ENCODE results near the gene SMIM35.

SMIM35 gene

DNA sequence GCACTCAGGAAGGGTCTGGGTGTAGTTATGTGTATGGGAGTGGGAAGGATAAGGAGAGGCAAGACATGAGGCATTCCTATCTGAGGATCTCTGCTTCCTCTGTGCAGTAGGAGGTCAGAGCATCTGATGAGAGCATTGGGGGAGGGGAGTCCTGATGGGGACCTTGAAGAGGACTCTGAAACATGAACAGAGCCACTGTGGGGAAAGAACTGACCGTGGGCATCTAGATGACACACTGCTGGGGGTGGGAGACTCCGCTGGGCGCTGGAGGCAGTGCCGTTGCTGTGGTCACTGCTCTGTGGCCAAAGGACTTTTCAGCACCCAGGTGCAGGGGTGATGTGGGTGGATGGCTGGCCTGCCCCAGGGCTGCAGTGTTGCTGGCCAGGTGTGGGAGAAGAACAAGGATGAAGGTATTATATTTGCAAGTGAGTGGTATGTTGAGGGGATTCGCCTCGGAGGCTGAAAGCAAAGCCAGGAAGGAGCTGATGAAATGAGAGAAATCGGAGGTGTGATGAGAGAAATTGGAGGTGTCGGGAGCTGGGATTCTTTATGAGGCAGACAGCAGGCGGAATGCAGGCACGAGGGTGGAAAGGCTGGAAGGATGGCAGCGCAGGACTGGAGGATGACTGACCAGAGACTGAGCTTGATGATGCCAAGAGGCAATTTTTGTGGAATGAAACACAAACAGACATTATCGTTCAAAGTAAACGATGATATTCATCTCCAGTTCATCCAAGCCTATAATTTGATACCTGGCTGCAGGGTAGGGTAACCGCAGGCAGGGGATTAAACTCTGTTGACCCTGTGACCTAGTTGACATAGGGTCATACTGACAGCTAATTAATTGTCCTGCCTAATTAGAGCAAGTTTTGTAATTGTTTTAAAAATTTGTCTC lies 29.3 kb downstream of the SMIM35 start:
- Histone ChIP-seq H2AFZ (ENCODE audit: low read length, unreplicated experiment) (no peak overlapping the region), H3K27me3 (ENCODE audit: insufficient read depth, low read length) (peaks cover 47% of the 10 kb centered on the region), H3K4me1 (ENCODE audit: control insufficient read depth, insufficient read depth, low read length, unreplicated experiment) (no peaks in the 10 kb centered on the region), H3K27ac (ENCODE audit: low read depth, low read length) (no peak overlapping the region), H3K79me2 (ENCODE audit: control insufficient read depth, insufficient read depth, low read length, unreplicated experiment) (no peaks in the 10 kb centered on the region), H3K36me3 (ENCODE audit: insufficient read depth, low read length) (no peaks in the 10 kb centered on the region), H3K4me3 (ENCODE audit: low read depth, low read length) (no peak overlapping the region)

DNA sequence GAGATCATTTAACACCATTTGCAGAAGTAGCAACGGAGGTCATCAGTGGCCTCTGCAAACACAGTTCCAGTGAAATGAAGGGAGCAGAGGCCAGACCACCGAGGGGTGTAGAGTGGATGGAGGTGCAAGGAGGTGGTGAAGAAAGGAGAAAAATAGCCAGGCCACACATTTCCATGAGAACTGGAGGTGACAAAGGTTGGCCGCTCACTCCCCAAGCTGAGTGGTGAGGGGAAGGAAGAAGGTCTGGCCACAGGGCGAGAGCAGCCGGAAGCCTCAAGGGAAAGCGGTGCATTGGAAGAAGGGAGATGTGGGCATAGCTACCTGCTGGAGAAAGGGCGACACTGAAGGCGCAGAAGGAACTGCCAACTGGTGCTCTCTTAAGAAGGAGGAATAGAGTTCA lies 30.0 kb downstream of the SMIM35 start:
- Histone ChIP-seq H3K4me3 (ENCODE audit: low read depth, low read length) (no peak overlapping the region), H3K27ac (ENCODE audit: low read depth, low read length) (no peak overlapping the region), H3K4me1 (ENCODE audit: control insufficient read depth, insufficient read depth, low read length, unreplicated experiment) (no peaks in the 10 kb centered on the region), H3K36me3 (ENCODE audit: insufficient read depth, low read length) (no peaks in the 10 kb centered on the region), H2AFZ (ENCODE audit: low read length, unreplicated experiment) (no peak overlapping the region), H3K27me3 (ENCODE audit: insufficient read depth, low read length) (peaks cover 52% of the 10 kb centered on the region), H3K79me2 (ENCODE audit: control insufficient read depth, insufficient read depth, low read length, unreplicated experiment) (no peaks in the 10 kb centered on the region)

DNA sequence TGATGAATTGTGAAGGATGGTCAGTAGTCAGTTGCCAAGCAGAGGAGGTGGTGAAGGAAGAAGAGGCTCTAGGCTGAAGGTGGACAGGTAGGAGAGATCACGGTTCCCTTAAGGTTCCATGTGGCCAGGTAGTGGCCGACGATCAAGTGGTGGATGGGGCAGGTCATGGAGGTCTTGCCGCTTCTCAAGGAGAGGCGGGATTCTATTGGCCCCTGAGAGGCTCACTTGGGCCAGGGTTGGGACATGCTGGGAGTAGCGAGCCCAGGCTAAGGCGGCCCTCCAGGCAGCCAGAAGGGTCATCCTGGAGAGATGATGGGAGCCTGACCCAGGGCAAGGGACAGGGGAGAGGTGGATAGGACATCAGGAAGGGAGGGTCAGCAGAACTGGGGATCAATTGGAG lies 30.8 kb downstream of the SMIM35 start:
- Histone ChIP-seq H3K79me2 (ENCODE audit: control insufficient read depth, insufficient read depth, low read length, unreplicated experiment) (no peaks in the 10 kb centered on the region), H3K36me3 (ENCODE audit: insufficient read depth, low read length) (no peaks in the 10 kb centered on the region), H2AFZ (ENCODE audit: low read length, unreplicated experiment) (no peak overlapping the region), H3K4me3 (ENCODE audit: low read depth, low read length) (no peak overlapping the region), H3K27ac (ENCODE audit: low read depth, low read length) (no peak overlapping the region), H3K27me3 (ENCODE audit: insufficient read depth, low read length) (peaks cover 53% of the 10 kb centered on the region), H3K4me1 (ENCODE audit: control insufficient read depth, insufficient read depth, low read length, unreplicated experiment) (no peaks in the 10 kb centered on the region)

GRCh38 chr11:118054712-118055640 lies 31.8 kb downstream of the SMIM35 start:
- Histone ChIP-seq H2AFZ (ENCODE audit: low read length, unreplicated experiment) (no peak overlapping the region), H3K79me2 (ENCODE audit: control insufficient read depth, insufficient read depth, low read length, unreplicated experiment) (no peaks in the 10 kb centered on the region), H3K4me1 (ENCODE audit: control insufficient read depth, insufficient read depth, low read length, unreplicated experiment) (no peaks in the 10 kb centered on the region), H3K4me3 (ENCODE audit: low read depth, low read length) (no peak overlapping the region), H3K27ac (ENCODE audit: low read depth, low read length) (no peak overlapping the region), H3K36me3 (ENCODE audit: insufficient read depth, low read length) (no peaks in the 10 kb centered on the region), H3K27me3 (ENCODE audit: insufficient read depth, low read length) (peaks cover 58% of the 10 kb centered on the region)

- Histone ChIP-seq H2AFZ (ENCODE audit: low read length, unreplicated experiment) (no peak overlapping the region), H3K4me3 (ENCODE audit: low read depth, low read length) (no peak overlapping the region), H3K4me1 (ENCODE audit: control insufficient read depth, insufficient read depth, low read length, unreplicated experiment) (no peaks in the 10 kb centered on the region), H3K79me2 (ENCODE audit: control insufficient read depth, insufficient read depth, low read length, unreplicated experiment) (no peaks in the 10 kb centered on the region), H3K36me3 (ENCODE audit: insufficient read depth, low read length) (no peaks in the 10 kb centered on the region), H3K27ac (ENCODE audit: low read depth, low read length) (no peak overlapping the region), H3K27me3 (ENCODE audit: insufficient read depth, low read length) (peaks cover 43% of the 10 kb centered on the region)
These were observed 34.1 kb downstream of the SMIM35 start for GRCh38 chr11:118052581-118053206.

DNA sequence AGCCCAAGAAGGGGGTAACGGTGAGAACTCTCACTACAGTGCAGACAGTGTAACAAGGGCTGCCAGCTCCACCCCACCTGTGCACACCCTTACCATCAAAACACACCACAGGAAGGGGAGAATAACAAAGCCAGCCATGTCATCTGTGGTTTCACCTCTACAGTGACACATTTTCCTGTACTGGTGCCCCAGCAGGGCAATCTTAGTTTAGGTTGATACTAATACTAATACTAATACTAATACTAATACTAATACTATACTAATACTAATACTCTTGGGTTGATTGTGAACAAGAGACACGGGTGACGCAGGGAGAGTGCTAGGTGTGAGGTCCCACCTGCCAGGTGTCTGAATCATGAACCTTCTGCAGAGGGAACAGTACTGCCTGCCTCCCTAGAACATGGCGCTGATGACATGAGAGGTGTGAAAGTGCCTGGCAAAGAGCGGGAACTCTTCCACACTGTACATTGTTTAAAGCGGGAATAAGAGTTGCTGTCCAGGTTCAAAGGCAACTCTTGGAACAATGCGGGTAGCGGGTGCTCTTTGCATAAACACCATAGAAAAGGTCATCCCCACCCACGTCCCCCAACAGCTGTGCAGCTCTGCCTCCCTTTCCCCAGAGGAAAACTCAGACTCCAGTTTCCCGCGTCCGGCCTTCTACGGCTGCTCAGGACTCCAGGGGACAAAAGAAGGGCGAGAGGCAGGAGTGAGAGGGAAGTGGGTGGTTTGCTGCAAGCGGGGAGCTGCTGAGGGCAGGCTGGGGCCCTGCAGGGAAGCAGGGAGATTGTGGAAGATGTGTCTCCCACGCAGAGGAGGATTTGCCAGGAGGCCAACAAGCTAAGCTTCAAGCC lies 34.9 kb downstream of the SMIM35 start:
- Histone ChIP-seq H3K79me2 (ENCODE audit: control insufficient read depth, insufficient read depth, low read length, unreplicated experiment) (no peaks in the 10 kb centered on the region), H3K4me3 (ENCODE audit: low read depth, low read length) (no peak overlapping the region), H3K36me3 (ENCODE audit: insufficient read depth, low read length) (no peaks in the 10 kb centered on the region), H3K4me1 (ENCODE audit: control insufficient read depth, insufficient read depth, low read length, unreplicated experiment) (no peaks in the 10 kb centered on the region), H3K27me3 (ENCODE audit: insufficient read depth, low read length) (peaks cover 46% of the 10 kb centered on the region), H2AFZ (ENCODE audit: low read length, unreplicated experiment) (no peak overlapping the region), H3K27ac (ENCODE audit: low read depth, low read length) (no peak overlapping the region)

DNA sequence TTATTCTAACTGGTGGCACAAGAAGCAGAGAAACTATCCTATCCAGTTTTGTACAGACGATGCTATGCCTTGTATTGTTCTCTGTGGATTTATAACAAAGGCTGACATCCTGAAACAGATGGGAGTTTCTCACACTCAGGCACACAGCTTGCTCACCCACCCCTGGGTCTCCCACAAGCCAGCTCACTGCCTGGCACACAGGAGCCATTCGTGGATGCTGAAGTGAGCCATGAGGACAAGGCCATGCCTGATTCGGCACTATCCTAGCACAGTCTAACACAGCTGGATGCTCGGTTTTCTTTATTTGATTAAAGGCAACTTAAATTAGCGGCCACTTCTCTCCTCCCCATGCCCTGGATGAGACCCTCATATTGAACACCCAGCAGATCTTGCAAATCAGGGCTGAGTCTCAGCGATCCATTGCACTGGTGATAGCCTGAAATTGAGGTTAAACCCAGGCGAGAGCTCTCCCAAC lies 35.6 kb downstream of the SMIM35 start:
- Histone ChIP-seq H3K36me3 (ENCODE audit: insufficient read depth, low read length) (no peaks in the 10 kb centered on the region), H2AFZ (ENCODE audit: low read length, unreplicated experiment) (no peak overlapping the region), H3K27ac (ENCODE audit: low read depth, low read length) (no peak overlapping the region), H3K79me2 (ENCODE audit: control insufficient read depth, insufficient read depth, low read length, unreplicated experiment) (no peaks in the 10 kb centered on the region), H3K4me3 (ENCODE audit: low read depth, low read length) (no peak overlapping the region), H3K4me1 (ENCODE audit: control insufficient read depth, insufficient read depth, low read length, unreplicated experiment) (no peaks in the 10 kb centered on the region), H3K27me3 (ENCODE audit: insufficient read depth, low read length) (peaks cover 47% of the 10 kb centered on the region)

- H3K4me3 ChIP-seq (ENCODE audit: low read depth, low read length), result no peak overlapping the region
- no peaks in the 10 kb centered on the region for H3K4me1 ChIP-seq (ENCODE audit: control insufficient read depth, insufficient read depth, low read length, unreplicated experiment)
- H2AFZ ChIP-seq (ENCODE audit: low read length, unreplicated experiment), result no peak overlapping the region
- no peak overlapping the region for H3K27ac ChIP-seq (ENCODE audit: low read depth, low read length)
- no peaks in the 10 kb centered on the region for H3K79me2 ChIP-seq (ENCODE audit: control insufficient read depth, insufficient read depth, low read length, unreplicated experiment)
- peaks cover 49% of the 10 kb centered on the region for H3K27me3 ChIP-seq (ENCODE audit: insufficient read depth, low read length)
- H3K36me3 ChIP-seq (ENCODE audit: insufficient read depth, low read length), result no peaks in the 10 kb centered on the region
These were observed 36.4 kb downstream of the SMIM35 start for GRCh38 chr11:118050208-118050891.

GRCh38 chr11:118049771-118050170 lies 37.0 kb downstream of the SMIM35 start:
- no peaks in the 10 kb centered on the region for H3K4me1 ChIP-seq (ENCODE audit: control insufficient read depth, insufficient read depth, low read length, unreplicated experiment)
- H3K4me3 ChIP-seq (ENCODE audit: low read depth, low read length), result no peak overlapping the region
- H3K27ac ChIP-seq (ENCODE audit: low read depth, low read length), result no peak overlapping the region
- H3K79me2 ChIP-seq (ENCODE audit: control insufficient read depth, insufficient read depth, low read length, unreplicated experiment), result no peaks in the 10 kb centered on the region
- H3K27me3 ChIP-seq (ENCODE audit: insufficient read depth, low read length), result peaks cover 55% of the 10 kb centered on the region
- H2AFZ ChIP-seq (ENCODE audit: low read length, unreplicated experiment), result no peak overlapping the region
- no peaks in the 10 kb centered on the region for H3K36me3 ChIP-seq (ENCODE audit: insufficient read depth, low read length)

All from ACC112 (cell line).